Right lobe of liver (tissue), 4 donors: ENCODE measurements around the gene ACTN4.

ENCODE experiments used
- CTCF ChIP-seq, 4 donors: fragments of 200-600 bp in 3 of 4; fragments of 450-650 bp in 1 of 4; IDR thresholded peaks; one replicate each; pipeline versions ENCODE4 v1.5.1 to v1.8.0; 2016 to 2022; ENCODE audit warnings: antibody characterized with exemption in 4 of 4, mild to moderate bottlenecking in 2 of 4
- POLR2A ChIP-seq: fragments of 450-650 bp; IDR thresholded peaks from one replicate; pipeline ENCODE4 v1.6.1; 2017; ENCODE audit warnings: antibody characterized with exemption, mild to moderate bottlenecking
- donor health status: DM: no; HTN: no; CAD: no.
- donor health status: DM: no; HTN: no; CAD: no.
- donor health status: DM: no; HTN: yes; CAD: no.

- TF ChIP-seq CTCF (IDR thresholded peaks at IDR 0.05) (no peak), POLR2A (no peak)
Measured at GRCh38 chr19:38695832-38696728, 48.6 kb downstream of the ACTN4 start.
